ENCODE data around the gene CCDC85C. TPM values are rescaled to one million over a fixed set of nuclear protein-coding genes. Genes with fewer than 3 reads are reported as not detected.

Gene CCDC85C
- total RNA-seq, 2 donors from 2014 or later, result 32.8 to 45.8 TPM

- H3K27me3 Mint-ChIP-seq (ENCODE audit: insufficient read depth), result no peaks in the 10 kb centered on the region
- peaks cover 41% of the 10 kb centered on the region for H3K4me1 Mint-ChIP-seq
- H3K27ac Mint-ChIP-seq, result peak overlapping the region; percentile 92
- Histone ChIP-seq H3K9me3 (ENCODE audit: control insufficient read depth, low read length) (no peaks in the 10 kb centered on the region), H3K27ac (ENCODE audit: low read depth, low read length) (no peak overlapping the region), H3K4me3 (ENCODE audit: low read length) (peak overlapping the region; percentile 84), H3K9ac (ENCODE audit: extremely low read depth, low read length, poor library complexity, severe bottlenecking) (peak overlapping the region; percentile 40), H3K4me1 (ENCODE audit: control insufficient read depth, insufficient read depth, low read length) (peaks cover 12% of the 10 kb centered on the region), H3K36me3 (ENCODE audit: control insufficient read depth, insufficient read depth, low read length) (no peaks in the 10 kb centered on the region), H3K27me3 (ENCODE audit: control insufficient read depth, insufficient read depth, low read length, poor library complexity, severe bottlenecking) (no peaks in the 10 kb centered on the region)
- TF ChIP-seq CTCF (conservative IDR thresholded peaks at IDR 0.05), result no peak
- no peaks in the 10 kb centered on the region for H3K36me3 Mint-ChIP-seq (ENCODE audit: low read depth)
- no peaks in the 10 kb centered on the region for H3K9me3 Mint-ChIP-seq
- H3K4me3 Mint-ChIP-seq, result peak overlapping the region; percentile 98
- WGBS, 2 experiments (ENCODE audit: insufficient coverage in 1 of 2, insufficient read length in 1 of 2), result 44 to 45% methylated on average over 13 to 17 of the region's 18 CpGs
- no peak for DNase-seq
Measured at GRCh38 chr14:99479160-99479905, 124.7 kb downstream of the CCDC85C start.

DNA sequence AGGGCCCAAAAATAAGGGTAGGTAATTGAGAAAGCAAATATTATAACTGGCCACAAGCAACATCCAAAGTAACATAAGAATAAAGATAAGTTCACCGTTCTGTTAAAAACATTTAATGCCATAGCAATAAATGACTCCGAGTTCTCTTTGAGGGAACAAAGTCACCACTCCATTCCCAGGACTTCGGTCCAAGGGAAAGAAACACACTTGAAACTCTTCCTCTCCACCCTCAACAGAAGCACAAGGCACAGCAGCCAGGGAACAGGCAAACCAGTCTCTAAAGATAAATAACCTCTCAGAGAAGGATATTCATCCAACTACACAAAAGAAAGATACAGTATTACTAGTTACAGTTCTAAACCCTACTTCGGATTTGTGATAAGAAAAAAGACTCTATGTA, 125.9 kb downstream of the CCDC85C start:
- H3K27me3 ChIP-seq (ENCODE audit: control insufficient read depth, insufficient read depth, low read length, poor library complexity, severe bottlenecking), result no peaks in the 10 kb centered on the region
- no peak for TF ChIP-seq CTCF (conservative IDR thresholded peaks at IDR 0.05)
- H3K4me3 ChIP-seq (ENCODE audit: low read length), result peak overlapping the region; percentile 3
- Mint-ChIP-seq H3K4me1 (peaks cover 31% of the 10 kb centered on the region), H3K27ac (no peak overlapping the region), H3K4me3 (no peak overlapping the region), H3K9me3 (no peaks in the 10 kb centered on the region), H3K36me3 (ENCODE audit: low read depth) (no peaks in the 10 kb centered on the region), H3K27me3 (ENCODE audit: insufficient read depth) (no peaks in the 10 kb centered on the region)
- DNase-seq, result no peak
- peaks cover 4% of the 10 kb centered on the region for H3K4me1 ChIP-seq (ENCODE audit: control insufficient read depth, insufficient read depth, low read length)
- H3K36me3 ChIP-seq (ENCODE audit: control insufficient read depth, insufficient read depth, low read length), result no peaks in the 10 kb centered on the region
- no peaks in the 10 kb centered on the region for H3K9me3 ChIP-seq (ENCODE audit: control insufficient read depth, low read length)
- H3K27ac ChIP-seq (ENCODE audit: low read depth, low read length), result no peak overlapping the region
- H3K9ac ChIP-seq (ENCODE audit: extremely low read depth, low read length, poor library complexity, severe bottlenecking), result no peak overlapping the region
- 83 to 88% methylated on average over 2 to 3 of the region's 4 CpGs for WGBS, 2 experiments (ENCODE audit: insufficient coverage in 1 of 2, insufficient read length in 1 of 2)

- Histone ChIP-seq H3K4me1 (ENCODE audit: control insufficient read depth, insufficient read depth, low read length) (peaks cover 4% of the 10 kb centered on the region), H3K9ac (ENCODE audit: extremely low read depth, low read length, poor library complexity, severe bottlenecking) (no peak overlapping the region), H3K36me3 (ENCODE audit: control insufficient read depth, insufficient read depth, low read length) (no peaks in the 10 kb centered on the region), H3K9me3 (ENCODE audit: control insufficient read depth, low read length) (no peaks in the 10 kb centered on the region), H3K4me3 (ENCODE audit: low read length) (no peak overlapping the region), H3K27ac (ENCODE audit: low read depth, low read length) (no peak overlapping the region), H3K27me3 (ENCODE audit: control insufficient read depth, insufficient read depth, low read length, poor library complexity, severe bottlenecking) (no peaks in the 10 kb centered on the region)
- Mint-ChIP-seq H3K27me3 (ENCODE audit: insufficient read depth) (no peaks in the 10 kb centered on the region), H3K27ac (no peak overlapping the region), H3K9me3 (no peaks in the 10 kb centered on the region), H3K36me3 (ENCODE audit: low read depth) (no peaks in the 10 kb centered on the region), H3K4me1 (peaks cover 22% of the 10 kb centered on the region), H3K4me3 (no peak overlapping the region)
- no peak for TF ChIP-seq CTCF (conservative IDR thresholded peaks at IDR 0.05)
- no peak for DNase-seq
- WGBS, 2 experiments (ENCODE audit: insufficient coverage in 1 of 2, insufficient read length in 1 of 2), result 80 to 93% methylated on average over 1 of the region's 1 CpG
Measured at GRCh38 chr14:99476864-99477263, 127.1 kb downstream of the CCDC85C start.

Data from endodermal cell (in vitro differentiated cells).